ENCODE measurements around the gene TIPARP. TPM values are rescaled to one million over a fixed set of nuclear protein-coding genes. Genes with fewer than 3 reads are reported as not detected.

Gene TIPARP
- polyA plus RNA-seq, 1 of the 3 experiments (the other 2 are of a cell fraction), result 6.2 TPM

GRCh38 chr3:156716105-156716862, 41.9 kb downstream of the TIPARP start:
- Histone ChIP-seq H3K4me3 (ENCODE audit: low read depth in 2 of 2, low read length in 1 of 2) (no peak overlapping the region), H3K27me3 (ENCODE audit: insufficient read depth) (no peaks in the 10 kb centered on the region), H3F3A (replicated peaks; ENCODE audit: insufficient read depth) (no peaks in the 10 kb centered on the region), H3K4me2 (no peak overlapping the region), H3K27ac (ENCODE audit: low read depth in 2 of 2, low read length in 1 of 2) (no peak overlapping the region), H3K79me2 (ENCODE audit: insufficient read depth) (no peaks in the 10 kb centered on the region), H3K9me2 (peaks cover 3% of the 10 kb centered on the region; the same call in 1 of the 2 replicates), H2AFZ (ENCODE audit: low read depth) (no peak overlapping the region), H3K9ac (no peak overlapping the region), H3K36me3 (replicated peaks in 1 of 2; ENCODE audit: control insufficient read depth in 1 of 2, insufficient read depth in 2 of 2, low read length in 1 of 2) (peaks cover 3 to 10% of the 10 kb centered on the region in 2 experiments), H3K4me1 (ENCODE audit: control insufficient read depth in 1 of 2, insufficient read depth in 2 of 2, low read depth in 1 of 2, low read length in 1 of 2) (peaks cover 0 to 4% of the 10 kb centered on the region in 2 experiments; a peak in 1 of 4 replicates), H4K20me1 (ENCODE audit: insufficient read depth) (no peaks in the 10 kb centered on the region), H3K9me3 (no peaks in the 10 kb centered on the region)
- ChIA-PET POLR2A (no interaction called here), CTCF (interaction anchor here (1.7 kb wide), 1 partner anchor 14 kb away, joined by 5 read pairs; no protein-coding TSS in a partner anchor)
- TF ChIP-seq RFX5 (IDR thresholded peaks at IDR 0.05; ENCODE audit: low read length) (no peak), USF2 (IDR thresholded peaks at IDR 0.05; ENCODE audit: borderline replicate concordance, low read depth, low read length) (no peak), FOXM1 (IDR thresholded peaks at IDR 0.05; ENCODE audit: low read depth) (no peak), REST (IDR thresholded peaks at IDR 0.05; ENCODE audit: low read depth, low read length) (no peak), ZBTB33 (IDR thresholded peaks at IDR 0.05; ENCODE audit: borderline replicate concordance, low read depth) (no peak), CTCF (IDR thresholded peaks at IDR 0.05) (no peak), NFIC (IDR thresholded peaks at IDR 0.05; ENCODE audit: borderline replicate concordance) (no peak), CHD2 (IDR thresholded peaks at IDR 0.05; ENCODE audit: low read length, partially characterized antibody) (no peak), PBX3 (IDR thresholded peaks at IDR 0.05) (no peak), RAD21 (IDR thresholded peaks at IDR 0.05; ENCODE audit: low read length) (no peak), USF1 (IDR thresholded peaks at IDR 0.05; ENCODE audit: borderline replicate concordance, low read depth) (no peak), SMC3 (IDR thresholded peaks at IDR 0.05; ENCODE audit: low read depth, low read length) (no peak), SIN3A (IDR thresholded peaks at IDR 0.05; ENCODE audit: borderline replicate concordance, low read depth, low read length) (no peak), RCOR1 (IDR thresholded peaks at IDR 0.05; ENCODE audit: low read length) (no peak), RXRA (IDR thresholded peaks at IDR 0.05; ENCODE audit: borderline replicate concordance, low read depth) (no peak)
- DNase-seq, result no peak
- 81% methylated on average over 6 of the region's 6 CpGs for WGBS (ENCODE audit: low lambda C conversion rate)

Data from SK-N-SH (cell line).